RPMI8226 (cell line): ENCODE data around the gene GALNT18.

ENCODE experiments used
- DNase-seq: peaks from one replicate; pipeline ENCODE4 v3.0.0-alpha.2; 2015

Gene GALNT18

GRCh38 chr11:11427140-11427539, 194.7 kb downstream of the GALNT18 start:
- DNase-seq: no peak

GRCh38 chr11:11426226-11426952, 195.4 kb downstream of the GALNT18 start:
- DNase-seq: no peak

DNA sequence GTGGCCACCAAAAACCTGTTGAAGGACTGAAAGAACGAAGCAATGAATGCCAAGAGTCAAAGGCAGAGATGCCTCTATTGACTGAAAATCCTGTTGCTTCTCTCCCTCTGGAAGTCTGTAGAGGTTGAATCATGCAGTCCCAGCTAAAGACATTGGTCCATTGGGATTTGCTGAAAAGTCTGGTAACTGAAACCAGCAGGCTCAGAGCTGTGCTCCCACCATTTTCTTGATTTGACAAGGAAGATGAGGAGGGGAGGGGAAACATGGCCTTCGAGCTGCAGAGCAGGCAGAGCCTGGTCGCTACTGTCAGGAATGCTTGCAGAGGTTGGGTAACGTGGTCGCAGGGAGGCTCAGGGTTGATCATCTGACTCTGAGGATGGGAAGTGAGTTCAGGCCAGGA, 196.0 kb downstream of the GALNT18 start:
- no peak for DNase-seq

DNA sequence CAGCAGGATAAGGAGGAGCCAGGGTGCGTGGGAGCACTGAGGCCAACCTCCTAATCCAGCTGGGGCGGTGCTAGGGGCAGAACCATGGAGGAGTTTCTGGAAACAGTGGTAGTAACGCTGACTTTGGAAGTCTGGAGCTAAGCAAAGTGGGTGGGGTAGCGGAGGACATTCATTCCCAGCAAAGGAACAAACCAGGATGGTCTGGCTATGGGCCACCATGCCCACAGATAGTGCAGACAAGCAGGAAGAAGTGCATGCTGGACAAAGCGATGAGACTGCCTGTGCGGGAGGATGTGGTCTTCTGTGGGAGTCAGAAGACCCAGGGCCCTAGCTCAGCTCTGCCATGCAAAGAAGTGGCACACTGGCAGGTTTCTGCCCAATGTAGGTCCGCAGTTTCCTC, 197.1 kb downstream of the GALNT18 start:
- DNase-seq: no peak

GRCh38 chr11:11422411-11423128, 199.2 kb downstream of the GALNT18 start:
- no peak for DNase-seq

GRCh38 chr11:11421509-11421908, 200.3 kb downstream of the GALNT18 start:
- no peak for DNase-seq

GRCh38 chr11:11420899-11421285, 200.9 kb downstream of the GALNT18 start:
- DNase-seq: no peak

DNA sequence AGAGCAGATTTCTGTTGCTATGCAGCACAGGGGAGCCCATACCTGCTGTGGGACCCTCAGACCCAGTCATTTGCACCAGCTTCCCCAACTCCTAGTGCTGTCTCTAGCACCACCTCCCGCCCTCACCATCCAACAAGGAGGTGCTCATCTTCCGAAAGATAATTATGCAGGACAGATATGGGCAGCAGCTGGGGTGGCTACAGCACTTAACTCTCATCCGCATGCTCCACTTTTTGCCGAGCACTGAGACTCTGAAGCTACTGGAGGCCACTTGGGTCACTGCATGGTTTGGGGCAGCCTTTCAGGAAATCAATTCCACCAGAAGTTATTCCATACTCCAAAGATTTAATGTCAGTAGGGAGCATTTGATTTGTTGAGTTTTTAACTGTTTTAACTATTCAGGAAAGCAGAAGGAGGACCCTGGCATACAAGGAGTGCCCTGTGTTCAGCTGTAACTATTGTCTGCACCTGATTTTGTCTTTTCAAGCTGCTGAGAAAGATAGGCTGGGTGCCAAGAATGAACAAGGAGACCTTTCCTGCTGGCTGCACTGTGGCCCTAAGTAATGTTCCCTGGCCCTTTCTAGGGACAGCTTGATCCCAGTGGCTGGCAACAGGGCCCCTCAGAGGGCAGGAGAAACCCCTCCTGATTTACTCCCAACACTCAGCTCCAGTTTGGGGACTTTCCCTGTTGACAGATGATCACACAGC, 201.5 kb downstream of the GALNT18 start:
- no peak for DNase-seq

- no peak for DNase-seq
These were observed 202.1 kb downstream of the GALNT18 start for GRCh38 chr11:11419747-11420146.

DNA sequence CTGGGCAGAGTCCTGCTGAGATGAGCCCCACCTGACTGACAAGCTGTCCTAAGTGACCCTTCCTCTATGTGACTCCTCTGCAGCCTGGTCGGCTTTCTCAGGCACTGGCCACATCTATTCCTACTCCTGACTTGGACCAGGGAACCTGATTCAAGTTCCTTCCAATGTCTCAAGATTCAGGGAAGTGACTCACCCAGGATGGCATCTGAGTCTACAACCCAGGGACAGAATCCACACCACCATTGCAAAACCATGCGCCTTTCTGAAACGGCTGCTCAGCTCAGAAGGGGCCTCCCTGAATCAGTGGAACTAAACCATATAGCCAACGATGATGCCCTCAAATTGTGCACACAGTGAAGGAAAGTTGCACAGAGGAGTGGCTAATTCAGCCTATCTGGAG, 204.9 kb downstream of the GALNT18 start:
- no peak for DNase-seq

GRCh38 chr11:11416502-11416901, 205.3 kb downstream of the GALNT18 start:
- no peak for DNase-seq

DNA sequence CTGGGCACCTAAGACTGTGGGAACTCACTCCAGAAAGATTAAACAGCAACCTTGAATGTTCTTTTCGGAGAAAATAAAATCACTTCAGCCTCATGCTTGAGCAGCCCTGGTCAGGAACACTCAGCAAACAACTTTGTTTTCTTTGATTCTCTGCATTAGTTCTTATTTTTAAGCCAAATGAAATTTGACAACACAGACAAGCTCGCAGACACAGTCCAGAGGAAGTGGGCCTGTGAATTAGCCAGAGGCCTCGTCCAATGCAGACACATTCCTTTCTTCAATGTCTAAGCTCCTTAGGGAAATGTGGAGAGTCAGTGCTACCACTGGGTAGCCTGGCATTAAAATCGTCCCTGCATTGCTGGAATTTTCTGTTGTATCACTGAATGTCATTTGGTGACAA, 205.9 kb downstream of the GALNT18 start:
- no peak for DNase-seq

GRCh38 chr11:11414996-11415395, 206.8 kb downstream of the GALNT18 start:
- DNase-seq: no peak

GRCh38 chr11:11413776-11414175, 208.0 kb downstream of the GALNT18 start:
- no peak for DNase-seq

GRCh38 chr11:11411401-11411985, 210.3 kb downstream of the GALNT18 start:
- no peak for DNase-seq

- DNase-seq: no peak
These were observed 211.9 kb downstream of the GALNT18 start for GRCh38 chr11:11409901-11410300.

DNA sequence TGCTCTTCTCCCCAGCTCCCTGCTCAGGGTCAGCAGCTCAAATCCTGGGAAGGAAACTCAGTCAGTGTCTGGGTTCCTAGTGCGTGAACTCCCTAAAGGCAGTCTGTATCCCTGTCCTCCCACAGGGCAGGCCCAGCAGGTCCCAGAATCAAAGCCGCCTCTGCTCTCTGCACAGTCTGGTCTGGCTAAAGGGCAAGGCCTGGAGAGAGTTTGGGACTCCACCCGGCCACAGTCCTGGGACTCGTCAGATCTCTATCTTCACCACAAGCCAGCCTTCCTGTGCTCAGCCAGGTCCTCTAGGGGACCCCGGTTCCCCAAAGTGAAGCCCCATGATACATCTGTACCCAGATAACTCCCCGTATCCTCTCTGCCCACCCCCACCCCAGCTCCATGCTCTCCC, 212.6 kb downstream of the GALNT18 start:
- DNase-seq: no peak

- DNase-seq: no peak
These were observed 213.2 kb downstream of the GALNT18 start for GRCh38 chr11:11408436-11409221.

DNA sequence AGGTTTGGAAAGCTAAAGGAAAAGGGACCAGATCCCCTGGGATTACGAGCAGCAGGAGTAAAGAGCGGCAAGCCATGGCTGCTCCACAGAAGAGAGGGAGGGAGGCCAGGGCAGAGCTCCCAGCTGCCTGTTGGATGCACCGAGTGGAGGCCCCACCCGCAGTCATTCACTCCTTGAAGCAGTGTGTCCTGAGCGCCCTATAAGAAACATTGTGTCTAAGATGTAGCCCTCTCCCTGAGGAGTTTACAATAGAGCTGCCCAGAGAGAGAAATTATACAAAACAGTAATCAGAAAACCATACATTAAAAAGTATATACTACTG, 214.1 kb downstream of the GALNT18 start:
- DNase-seq: no peak

- no peak for DNase-seq
These were observed 214.6 kb downstream of the GALNT18 start for GRCh38 chr11:11407065-11407762.

GRCh38 chr11:11406652-11407051, 215.2 kb downstream of the GALNT18 start:
- DNase-seq: no peak
